HEK293 (cell line): ENCODE measurements around the gene JAGN1.

Experiments used
- CTCF ChIA-PET: fragments of 350-600 bp; formaldehyde crosslinking; extraction: SDS; loops from one replicate; lab custom pipeline; 2021; ENCODE audit warnings: antibody characterized with exemption; lab: Yijun Ruan, JAX
- POLR2A ChIA-PET: fragments of 300-600 bp; formaldehyde crosslinking; extraction: SDS; loops from one replicate; lab custom pipeline; 2020; ENCODE audit warnings: antibody characterized with exemption, inconsistent platforms; lab: Yijun Ruan, JAX
- H3K27ac ChIP-seq: fragments of 200-500 bp; sonication (Bioruptor generic); 2 replicates; pipeline ENCODE4 v1.5.1; 2014; ENCODE audit warnings: low read depth, low read length, control low read depth, inconsistent platforms; ENCODE audit errors: extremely low read depth
- H3K36me3 ChIP-seq, 2 experiments: fragments of 200-500 bp in 1 of 2; sonication (Bioruptor generic) in 1 of 2; 1 replicate in 1 of 2; 2 replicates in 1 of 2; pipeline ENCODE4 v1.5.1; 2014 to 2017; ENCODE audit warnings: inconsistent platforms in 2 of 2, low read length in 2 of 2; ENCODE audit not compliant: control insufficient read depth in 2 of 2, insufficient read depth in 1 of 2
- H3K4me1 ChIP-seq: fragments of 200-500 bp; sonication (Bioruptor generic); 2 replicates; pipeline ENCODE4 v1.5.1; 2014; ENCODE audit warnings: mild to moderate bottlenecking, low read length, inconsistent platforms; ENCODE audit not compliant: control insufficient read depth, insufficient read depth
- H3K4me3 ChIP-seq: 2 replicates; pipeline ENCODE4 v1.5.1; 2011; ENCODE audit warnings: low read depth, mild to moderate bottlenecking, control low read depth, low read length, moderate library complexity
- H3K9me3 ChIP-seq: fragments of 200-500 bp; sonication (Bioruptor generic); 2 replicates; pipeline ENCODE4 v1.5.1; 2014; ENCODE audit warnings: low read depth, low read length, inconsistent platforms; ENCODE audit not compliant: control insufficient read depth, insufficient read depth
- FEZF1 ChIP-seq: fragments of 450-650 bp; formaldehyde crosslinking; IDR thresholded peaks from 2 replicates; pipeline ENCODE4 v1.5.1; 2016; ENCODE audit warnings: missing biosample characterization, missing genetic modification characterization
- GLIS1 ChIP-seq: fragments of 450-650 bp; formaldehyde crosslinking; IDR thresholded peaks from 2 replicates; pipeline ENCODE4 v1.5.1; 2016; ENCODE audit warnings: missing biosample characterization, missing genetic modification characterization
- GLIS2 ChIP-seq: fragments of 450-650 bp; formaldehyde crosslinking; IDR thresholded peaks from 2 replicates; pipeline ENCODE4 v1.5.1; 2016; ENCODE audit warnings: missing biosample characterization, missing genetic modification characterization
- KLF1 ChIP-seq: fragments of 450-650 bp; formaldehyde crosslinking; IDR thresholded peaks from 2 replicates; pipeline ENCODE4 v1.5.1; 2016; ENCODE audit warnings: missing biosample characterization, missing genetic modification characterization
- KLF10 ChIP-seq: fragments of 450-650 bp; IDR thresholded peaks from 2 replicates; pipeline ENCODE4 v1.5.1; 2018; ENCODE audit warnings: missing biosample characterization, mild to moderate bottlenecking, missing genetic modification characterization
- KLF16 ChIP-seq: fragments of 450-650 bp; formaldehyde crosslinking; IDR thresholded peaks from 2 replicates; pipeline ENCODE4 v1.5.1; 2017; ENCODE audit warnings: missing biosample characterization, missing genetic modification characterization
- RBAK ChIP-seq: fragments of 450-650 bp; formaldehyde crosslinking; IDR thresholded peaks from 2 replicates; pipeline ENCODE4 v1.5.1; 2016; ENCODE audit warnings: missing biosample characterization, missing genetic modification characterization
- REPIN1 ChIP-seq: fragments of 450-650 bp; formaldehyde crosslinking; IDR thresholded peaks from 2 replicates; pipeline ENCODE4 v1.5.1; 2017; ENCODE audit warnings: missing biosample characterization, missing genetic modification characterization, low read depth
- ZBTB20 ChIP-seq: fragments of 450-650 bp; formaldehyde crosslinking; IDR thresholded peaks from 2 replicates; pipeline ENCODE4 v1.5.1; 2016; ENCODE audit warnings: missing biosample characterization, missing genetic modification characterization
- ZBTB21 ChIP-seq: fragments of 450-650 bp; formaldehyde crosslinking; IDR thresholded peaks from 2 replicates; pipeline ENCODE4 v1.5.1; 2017; ENCODE audit warnings: missing biosample characterization, missing genetic modification characterization
- ZEB2 ChIP-seq: fragments of 450-650 bp; formaldehyde crosslinking; IDR thresholded peaks from 2 replicates; pipeline ENCODE4 v1.5.1; 2016; ENCODE audit warnings: missing biosample characterization, missing genetic modification characterization
- ZFHX2 ChIP-seq: fragments of 450-650 bp; formaldehyde crosslinking; conservative IDR thresholded peaks from 2 replicates; pipeline ENCODE4 v1.5.1; 2016; ENCODE audit warnings: missing biosample characterization, missing genetic modification characterization
- ZFP41 ChIP-seq: fragments of 450-650 bp; formaldehyde crosslinking; IDR thresholded peaks from 2 replicates; pipeline ENCODE4 v1.5.1; 2016; ENCODE audit warnings: missing biosample characterization, missing genetic modification characterization, borderline replicate concordance
- ZFP69B ChIP-seq: fragments of 450-650 bp; formaldehyde crosslinking; IDR thresholded peaks from 2 replicates; pipeline ENCODE4 v1.5.1; 2016; ENCODE audit warnings: missing biosample characterization, missing genetic modification characterization
- ZIC2 ChIP-seq: fragments of 450-650 bp; formaldehyde crosslinking; IDR thresholded peaks from 2 replicates; pipeline ENCODE4 v1.5.1; 2016; ENCODE audit warnings: missing biosample characterization, missing genetic modification characterization
- ZNF174 ChIP-seq: fragments of 450-650 bp; formaldehyde crosslinking; IDR thresholded peaks from 2 replicates; pipeline ENCODE4 v1.5.0; 2017; ENCODE audit warnings: missing biosample characterization, mild to moderate bottlenecking, missing genetic modification characterization
- ZNF184 ChIP-seq: fragments of 450-650 bp; IDR thresholded peaks from 2 replicates; pipeline ENCODE4 v1.5.1; 2018; ENCODE audit warnings: missing biosample characterization, mild to moderate bottlenecking, missing genetic modification characterization
- ZNF211 ChIP-seq: fragments of 450-650 bp; formaldehyde crosslinking; IDR thresholded peaks from 2 replicates; pipeline ENCODE4 v1.5.1; 2016; ENCODE audit warnings: low read depth, missing biosample characterization, missing genetic modification characterization
- ZNF302 ChIP-seq: fragments of 450-650 bp; formaldehyde crosslinking; IDR thresholded peaks from 2 replicates; pipeline ENCODE4 v1.5.1; 2016; ENCODE audit warnings: missing biosample characterization, missing genetic modification characterization, low read depth
- ZNF324 ChIP-seq: fragments of 450-650 bp; formaldehyde crosslinking; IDR thresholded peaks from 2 replicates; pipeline ENCODE4 v1.5.1; 2016; ENCODE audit warnings: missing biosample characterization, missing genetic modification characterization
- ZNF335 ChIP-seq: fragments of 450-650 bp; formaldehyde crosslinking; conservative IDR thresholded peaks from 2 replicates; pipeline ENCODE4 v1.5.1; 2016; ENCODE audit warnings: missing biosample characterization, missing genetic modification characterization
- ZNF394 ChIP-seq: fragments of 450-650 bp; formaldehyde crosslinking; IDR thresholded peaks from 2 replicates; pipeline ENCODE4 v1.5.1; 2016; ENCODE audit warnings: missing biosample characterization, missing genetic modification characterization, mild to moderate bottlenecking, moderate library complexity, borderline replicate concordance
- ZNF521 ChIP-seq: fragments of 450-650 bp; formaldehyde crosslinking; IDR thresholded peaks from 2 replicates; pipeline ENCODE4 v1.5.1; 2017; ENCODE audit warnings: missing biosample characterization, mild to moderate bottlenecking, missing genetic modification characterization
- ZNF561 ChIP-seq: fragments of 450-650 bp; IDR thresholded peaks from 2 replicates; pipeline ENCODE4 v1.5.1; 2018; ENCODE audit warnings: missing biosample characterization, missing genetic modification characterization, borderline replicate concordance
- ZNF843 ChIP-seq: fragments of 450-650 bp; formaldehyde crosslinking; IDR thresholded peaks from 2 replicates; pipeline ENCODE4 v1.5.1; 2016; ENCODE audit warnings: missing biosample characterization, missing genetic modification characterization
- TF ChIP-seq, protein P1 (sequence below): fragments of 450-650 bp; formaldehyde crosslinking; IDR thresholded peaks from 2 replicates; pipeline ENCODE4 v1.5.1; 2016; ENCODE audit warnings: missing biosample characterization, missing genetic modification characterization, low read depth
- TF ChIP-seq, protein P2 (sequence below): fragments of 450-650 bp; formaldehyde crosslinking; IDR thresholded peaks from 2 replicates; pipeline ENCODE4 v1.5.1; 2016; ENCODE audit warnings: missing biosample characterization, missing genetic modification characterization
- TF ChIP-seq, protein P3 (sequence below): fragments of 450-650 bp; formaldehyde crosslinking; IDR thresholded peaks from 2 replicates; pipeline ENCODE4 v1.5.1; 2016; ENCODE audit warnings: missing biosample characterization, missing genetic modification characterization

JAGN1 gene

DNA sequence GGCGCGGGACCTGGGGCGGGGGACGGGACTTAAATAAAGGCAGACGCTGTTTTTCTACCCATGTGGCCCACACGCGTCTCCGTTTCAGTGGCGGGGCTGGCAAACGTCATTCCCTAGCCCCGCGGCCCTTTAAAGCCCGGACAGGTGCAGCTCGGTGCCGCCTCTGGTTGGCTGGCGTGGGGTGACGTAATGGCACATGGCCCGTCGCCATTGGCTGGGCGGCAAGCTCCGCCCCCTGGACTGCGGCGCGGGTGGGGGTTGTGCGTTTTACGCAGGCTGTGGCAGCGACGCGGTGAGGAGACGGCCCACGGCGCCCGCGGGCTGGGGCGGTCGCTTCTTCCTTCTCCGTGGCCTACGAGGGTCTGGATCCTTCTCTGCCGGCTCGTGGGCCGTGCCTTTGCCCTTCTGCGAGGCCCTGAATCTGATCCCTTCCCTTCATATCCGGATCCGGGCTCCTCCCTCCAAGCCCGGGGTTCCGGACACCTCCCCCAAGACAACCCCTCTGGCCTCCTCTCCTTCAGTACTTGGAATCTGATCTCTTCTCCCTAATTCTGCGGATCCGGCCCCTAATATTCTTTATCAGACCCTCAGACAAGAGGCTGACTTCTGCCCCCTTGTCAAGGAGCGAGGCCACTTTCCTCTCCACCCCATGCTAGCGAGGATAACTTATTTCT lies 43.3 kb downstream of the JAGN1 start, which contains the start of gene CRELD1 (continued):
- TF ChIP-seq, protein P1, sequence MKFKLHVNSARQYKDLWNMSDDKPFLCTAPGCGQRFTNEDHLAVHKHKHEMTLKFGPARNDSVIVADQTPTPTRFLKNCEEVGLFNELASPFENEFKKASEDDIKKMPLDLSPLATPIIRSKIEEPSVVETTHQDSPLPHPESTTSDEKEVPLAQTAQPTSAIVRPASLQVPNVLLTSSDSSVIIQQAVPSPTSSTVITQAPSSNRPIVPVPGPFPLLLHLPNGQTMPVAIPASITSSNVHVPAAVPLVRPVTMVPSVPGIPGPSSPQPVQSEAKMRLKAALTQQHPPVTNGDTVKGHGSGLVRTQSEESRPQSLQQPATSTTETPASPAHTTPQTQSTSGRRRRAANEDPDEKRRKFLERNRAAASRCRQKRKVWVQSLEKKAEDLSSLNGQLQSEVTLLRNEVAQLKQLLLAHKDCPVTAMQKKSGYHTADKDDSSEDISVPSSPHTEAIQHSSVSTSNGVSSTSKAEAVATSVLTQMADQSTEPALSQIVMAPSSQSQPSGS (tag by site-specific recombination), result peak; percentile 99
- peak; percentile 65 for TF ChIP-seq ZNF324 (tag by site-specific recombination)
- TF ChIP-seq KLF1 (tag by site-specific recombination), result no peak
- peak; percentile 74 for TF ChIP-seq GLIS1 (tag by site-specific recombination)
- TF ChIP-seq ZEB2 (tag by site-specific recombination), result peak; percentile 37; the same call in 1 of the 2 replicates
- no peak for TF ChIP-seq ZNF211 (tag by site-specific recombination)
- TF ChIP-seq ZFP41 (tag by site-specific recombination), result no peak
- TF ChIP-seq FEZF1, result peak; percentile 79
- peak; percentile 99 for TF ChIP-seq ZFP69B (tag by site-specific recombination)
- TF ChIP-seq, protein P2, sequence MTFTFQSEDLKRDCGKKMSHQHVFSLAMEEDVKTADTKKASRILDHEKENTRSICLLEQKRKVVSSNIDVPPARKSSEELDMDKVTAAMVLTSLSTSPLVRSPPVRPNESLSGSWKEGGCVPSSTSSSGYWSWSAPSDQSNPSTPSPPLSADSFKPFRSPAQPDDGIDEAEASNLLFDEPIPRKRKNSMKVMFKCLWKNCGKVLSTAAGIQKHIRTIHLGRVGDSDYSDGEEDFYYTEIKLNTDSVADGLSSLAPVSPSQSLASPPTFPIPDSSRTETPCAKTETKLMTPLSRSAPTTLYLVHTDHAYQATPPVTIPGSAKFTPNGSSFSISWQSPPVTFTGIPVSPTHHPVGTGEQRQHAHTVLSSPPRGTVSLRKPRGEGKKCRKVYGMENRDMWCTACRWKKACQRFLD (tag by site-specific recombination), result no peak
- TF ChIP-seq KLF10 (tag by site-specific recombination), result peak; percentile 79
- TF ChIP-seq ZNF394 (tag by site-specific recombination), result no peak
- TF ChIP-seq ZNF302 (tag by site-specific recombination), result no peak
- TF ChIP-seq ZNF521 (tag by site-specific recombination), result no peak
- peak; percentile 34; the same call in 1 of the 2 replicates for TF ChIP-seq ZNF843 (tag by site-specific recombination)
- no peak for TF ChIP-seq ZNF174 (tag by site-specific recombination)
- peak; percentile 88 for TF ChIP-seq GLIS2 (tag by site-specific recombination)
- TF ChIP-seq ZFHX2 (tag by site-specific recombination), result peak; percentile 54
- 0 out of 2 replicates have a peak, but pooled peaks have one; percentile 25 for TF ChIP-seq REPIN1 (tag by site-specific recombination)
- 0 out of 2 replicates have a peak, but pooled peaks have one; percentile 43 for TF ChIP-seq ZBTB20
- no peak for TF ChIP-seq RBAK (tag by site-specific recombination)
- no peak for TF ChIP-seq ZIC2 (tag by site-specific recombination)
- peak; percentile 86; the same call in 1 of the 2 replicates for TF ChIP-seq KLF16 (tag by site-specific recombination)
- TF ChIP-seq ZNF561 (tag by site-specific recombination), result peak; percentile 20; the same call in 1 of the 2 replicates
- peak; percentile 48; the same call in 1 of the 2 replicates for TF ChIP-seq ZBTB21 (tag by site-specific recombination)
- TF ChIP-seq, all 188 proteins: peak for 29

DNA sequence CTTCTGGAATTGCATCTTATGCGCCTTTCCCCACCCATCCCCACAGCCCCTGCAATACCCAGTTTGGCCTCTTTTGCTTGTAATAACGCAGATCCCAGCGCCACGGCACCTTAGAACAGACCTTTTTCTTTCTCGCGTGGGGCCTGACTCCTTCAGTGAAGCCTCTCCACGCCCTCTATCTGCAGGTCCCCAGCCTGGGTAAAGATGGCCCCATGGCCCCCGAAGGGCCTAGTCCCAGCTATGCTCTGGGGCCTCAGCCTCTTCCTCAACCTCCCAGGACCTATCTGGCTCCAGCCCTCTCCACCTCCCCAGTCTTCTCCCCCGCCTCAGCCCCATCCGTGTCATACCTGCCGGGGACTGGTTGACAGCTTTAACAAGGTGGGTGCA lies 43.8 kb downstream of the JAGN1 start:
- POLR2A ChIA-PET, result interaction anchor here (0.8 to 3.9 kb wide), 9 partner anchors 9 to 92 kb away, joined by 3 to 33 read pairs (median 9); partner anchors contain the start of genes FANCD2, IL17RC and JAGN1
- Histone ChIP-seq H3K4me3 (peak overlapping the region; percentile 74), H3K9me3 (no peaks in the 10 kb centered on the region), H3K36me3 (peaks cover 6 to 49% of the 10 kb centered on the region in 2 experiments)
- CTCF ChIA-PET, result interaction anchor here (1.5 to 1.9 kb wide), 2 partner anchors 12 to 49 kb away, joined by 5 to 17 read pairs; no protein-coding TSS in a partner anchor
- TF ChIP-seq ZBTB20 (peak; percentile 7; the same call in 1 of the 2 replicates), ZNF335 (tag by site-specific recombination) (peak; percentile 13), ZNF184 (tag by site-specific recombination) (no peak)
- TF ChIP-seq, protein P3, sequence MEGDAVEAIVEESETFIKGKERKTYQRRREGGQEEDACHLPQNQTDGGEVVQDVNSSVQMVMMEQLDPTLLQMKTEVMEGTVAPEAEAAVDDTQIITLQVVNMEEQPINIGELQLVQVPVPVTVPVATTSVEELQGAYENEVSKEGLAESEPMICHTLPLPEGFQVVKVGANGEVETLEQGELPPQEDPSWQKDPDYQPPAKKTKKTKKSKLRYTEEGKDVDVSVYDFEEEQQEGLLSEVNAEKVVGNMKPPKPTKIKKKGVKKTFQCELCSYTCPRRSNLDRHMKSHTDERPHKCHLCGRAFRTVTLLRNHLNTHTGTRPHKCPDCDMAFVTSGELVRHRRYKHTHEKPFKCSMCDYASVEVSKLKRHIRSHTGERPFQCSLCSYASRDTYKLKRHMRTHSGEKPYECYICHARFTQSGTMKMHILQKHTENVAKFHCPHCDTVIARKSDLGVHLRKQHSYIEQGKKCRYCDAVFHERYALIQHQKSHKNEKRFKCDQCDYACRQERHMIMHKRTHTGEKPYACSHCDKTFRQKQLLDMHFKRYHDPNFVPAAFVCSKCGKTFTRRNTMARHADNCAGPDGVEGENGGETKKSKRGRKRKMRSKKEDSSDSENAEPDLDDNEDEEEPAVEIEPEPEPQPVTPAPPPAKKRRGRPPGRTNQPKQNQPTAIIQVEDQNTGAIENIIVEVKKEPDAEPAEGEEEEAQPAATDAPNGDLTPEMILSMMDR (tag by site-specific recombination), result 0 out of 2 replicates have a peak, but pooled peaks have one; percentile 45
- TF ChIP-seq, all 188 proteins: peak for 3
- Histone ChIP-seq H3K4me1 (0 out of 2 replicates have a peak, but pooled peaks cover 2% of the 10 kb centered on the region), H3K27ac (peak overlapping the region; percentile 68; the same call in 1 of the 2 replicates)
